Central memory CD4-positive, alpha-beta T cell (primary cell): ENCODE data around the gene ERO1A.

Experiments used
- DNase-seq: peaks from one replicate; pipeline ENCODE4 v3.0.0; 2022

ERO1A gene

DNA sequence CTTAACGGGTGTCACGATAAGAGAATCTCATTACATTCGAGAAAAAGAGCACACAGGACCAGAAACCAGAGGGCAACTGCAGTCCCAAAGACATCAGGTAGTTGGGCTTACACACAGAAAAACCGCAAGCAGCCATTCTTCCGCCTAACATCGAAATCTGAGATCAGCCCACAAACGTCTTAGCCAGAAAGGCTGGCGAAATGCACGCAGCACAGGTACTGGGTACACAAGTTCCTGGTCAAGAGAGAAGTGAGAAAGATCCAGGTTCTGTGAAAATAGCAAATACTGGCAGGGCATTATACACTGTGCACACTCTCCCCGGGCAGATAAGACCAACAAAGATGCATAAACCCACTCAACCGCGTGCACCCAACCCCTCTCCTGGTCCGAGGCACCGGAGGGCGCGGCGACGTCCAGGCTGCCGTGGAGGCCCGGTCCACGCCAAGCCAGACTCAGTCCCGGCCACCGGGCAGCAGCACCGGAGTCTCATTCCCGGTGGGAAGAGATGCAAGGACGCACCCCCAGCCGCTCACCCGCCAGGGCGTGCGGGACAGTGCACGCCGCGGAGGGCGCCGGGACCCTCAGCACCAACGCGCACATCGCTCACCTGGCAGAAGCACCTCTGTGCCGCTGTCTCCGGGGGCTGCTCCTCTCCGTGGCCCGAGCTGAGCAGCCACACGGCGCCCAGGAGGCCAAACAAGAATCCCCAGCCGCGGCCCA, 437 bp downstream of the ERO1A start:
- peak; percentile 74 for DNase-seq

DNA sequence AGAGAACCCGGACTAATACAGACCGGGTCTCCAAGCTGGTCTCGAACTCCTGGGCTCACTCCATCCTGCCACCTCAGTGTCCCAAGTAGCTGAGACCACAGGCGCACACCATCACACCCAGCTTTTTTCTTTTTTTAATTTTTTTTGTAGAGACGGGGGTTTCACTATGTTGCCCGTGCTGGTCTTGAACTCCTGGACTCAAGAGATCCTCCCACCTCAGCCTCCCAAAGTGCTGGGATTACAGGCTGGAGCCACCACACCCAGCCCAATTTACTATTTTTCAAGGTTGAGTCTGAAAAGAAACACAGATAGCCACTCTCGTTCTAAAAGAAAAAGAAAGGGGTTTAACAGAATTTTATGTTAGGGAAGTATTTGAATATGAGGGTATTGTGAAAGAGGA, 1.8 kb downstream of the ERO1A start:
- DNase-seq, result no peak

DNA sequence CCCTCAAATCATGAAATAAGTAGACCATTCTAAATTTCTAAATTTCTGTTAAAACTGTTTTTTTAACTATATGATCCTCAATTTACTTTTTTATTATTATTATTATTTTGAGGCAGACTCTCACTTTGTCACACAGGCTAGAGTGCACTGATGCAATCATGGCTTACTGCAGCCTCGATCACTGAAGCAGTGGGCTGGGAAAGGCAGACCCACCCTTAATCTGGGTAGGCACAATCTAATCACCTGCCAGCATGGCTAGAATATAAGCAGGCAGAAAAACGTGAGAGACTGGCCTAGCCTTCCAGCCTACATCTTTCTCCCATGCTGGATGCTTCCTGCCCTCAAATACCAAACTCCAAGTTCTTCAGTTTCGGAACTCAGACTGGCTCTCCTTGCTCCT, 2.3 kb downstream of the ERO1A start:
- DNase-seq, result no peak

DNA sequence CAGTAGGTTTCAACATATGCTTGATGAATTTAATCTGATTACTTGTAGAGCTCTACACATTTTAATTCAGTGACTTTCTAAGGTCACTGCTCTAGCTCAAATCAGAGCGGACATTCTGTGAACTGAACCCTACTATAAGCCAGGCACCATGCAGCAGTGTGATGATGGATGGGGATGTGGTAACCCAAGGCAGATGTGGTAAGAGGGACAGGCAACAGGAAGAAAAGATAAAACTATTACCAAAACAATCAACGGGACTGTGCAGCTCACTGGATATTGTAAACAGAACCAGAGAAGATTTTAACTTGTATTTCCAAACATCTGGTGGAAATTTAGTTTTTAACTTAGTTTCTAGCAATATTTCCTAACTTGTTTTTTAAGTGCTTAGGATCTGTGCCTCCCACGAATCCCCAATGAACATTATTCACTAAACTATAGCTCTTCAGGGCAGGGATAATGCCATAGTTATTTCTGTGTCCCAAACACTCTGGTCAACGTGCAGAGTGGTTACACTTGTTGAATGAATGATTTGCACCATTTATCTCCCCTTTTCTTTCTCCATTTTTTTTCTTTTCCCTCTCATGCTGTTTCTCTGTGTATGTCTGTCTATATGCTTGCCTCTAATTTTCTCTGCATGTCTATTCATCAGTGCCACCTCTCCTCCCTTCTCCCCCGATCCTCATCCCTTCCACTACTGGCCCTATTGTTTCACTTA, 3.0 kb downstream of the ERO1A start:
- peak; percentile 30 for DNase-seq

DNA sequence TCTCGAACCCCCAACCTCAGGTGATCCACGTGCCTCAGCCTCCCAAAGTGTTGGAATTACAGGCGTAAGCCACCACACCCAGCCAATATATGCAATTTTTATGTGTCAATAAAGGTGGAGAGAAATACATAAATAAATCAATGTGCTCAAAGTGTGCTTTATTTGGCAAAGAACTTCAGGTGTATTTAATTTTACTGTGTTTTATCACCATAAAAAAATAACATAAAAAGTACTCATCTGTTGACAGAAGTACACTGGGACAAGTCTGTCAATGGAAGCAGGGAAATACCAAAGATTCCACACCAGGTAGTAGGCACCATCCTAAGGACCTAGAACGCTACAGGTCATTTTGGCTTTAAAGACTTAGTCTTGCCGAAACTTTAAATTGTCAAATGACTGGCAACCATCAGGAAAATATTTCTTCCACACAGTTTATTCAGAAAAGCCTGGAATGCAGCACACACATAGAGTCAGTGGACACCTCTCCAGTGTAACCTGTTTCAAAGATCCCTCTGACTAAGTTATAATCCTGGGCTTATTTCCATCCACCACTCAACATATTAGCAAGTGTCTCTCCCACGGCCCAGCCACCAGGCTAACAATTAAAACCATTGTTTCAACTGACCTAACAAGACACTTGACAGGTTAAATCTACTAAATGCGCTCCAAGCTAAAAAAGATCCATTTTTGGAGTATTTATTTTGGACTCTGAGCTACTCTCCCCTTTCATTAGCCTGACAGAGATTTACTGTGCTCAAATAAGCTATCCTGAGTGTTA, 4.2 kb downstream of the ERO1A start:
- no peak for DNase-seq

DNA sequence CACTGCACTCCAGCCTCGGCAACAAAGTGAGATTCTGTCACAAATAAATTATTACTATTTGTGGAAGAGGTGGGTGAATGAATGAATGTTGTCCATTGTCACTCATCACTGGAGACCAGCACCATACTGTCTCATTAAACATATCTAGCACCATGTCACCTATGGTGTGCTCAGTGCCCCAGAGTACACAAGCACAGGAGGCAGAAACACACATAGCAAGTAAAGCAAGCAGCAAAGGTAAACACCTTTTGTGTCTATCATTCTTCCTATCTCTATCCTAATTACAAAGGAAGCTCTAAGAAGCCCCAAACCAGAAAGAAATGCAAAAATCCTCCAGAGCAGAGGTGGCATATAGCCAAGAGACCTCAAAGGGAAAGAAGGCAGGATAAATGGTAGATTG, 9.2 kb downstream of the ERO1A start:
- no peak for DNase-seq

DNA sequence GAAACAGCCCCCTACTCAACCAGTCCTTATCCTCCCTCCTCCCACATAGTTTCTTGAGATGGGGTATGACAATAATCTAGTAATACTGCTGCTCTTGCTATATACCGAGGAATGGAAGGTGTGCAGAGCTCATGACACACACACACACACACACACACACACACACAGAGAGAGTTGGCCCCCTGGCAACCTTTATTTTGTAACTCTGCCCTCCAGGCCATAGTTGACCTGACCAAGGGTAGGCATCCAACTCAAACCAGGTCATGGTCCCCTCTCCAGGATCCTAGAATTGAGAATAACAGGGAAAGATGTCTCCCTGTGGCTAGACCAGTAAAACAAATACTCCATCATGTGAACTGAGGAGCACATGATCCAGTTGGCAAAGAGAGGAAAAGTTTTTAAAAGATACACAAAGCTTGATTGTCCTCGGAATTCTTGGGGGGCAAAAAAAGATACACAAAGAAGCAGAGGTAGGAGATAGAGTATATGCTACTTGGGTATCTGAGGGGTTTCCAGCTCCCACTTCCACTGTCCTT, 11.3 kb downstream of the ERO1A start:
- no peak for DNase-seq

DNA sequence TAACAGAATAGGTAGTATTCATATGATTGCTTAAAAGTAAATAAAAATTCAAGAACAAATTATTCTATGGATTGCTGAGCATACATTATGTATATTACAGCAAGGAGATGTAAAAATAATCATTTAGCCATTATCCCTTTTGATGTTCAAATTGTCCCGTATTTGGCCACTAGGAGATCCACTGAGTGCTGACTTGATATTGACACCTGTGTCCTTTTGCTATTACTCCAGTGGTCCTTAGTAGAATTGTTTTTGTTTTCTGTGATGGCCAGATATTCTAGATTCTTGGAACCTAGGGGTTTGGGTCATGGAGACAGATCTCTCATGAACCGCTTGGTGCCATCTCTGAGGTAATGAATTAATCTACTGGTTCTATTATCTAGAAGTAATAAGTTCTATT, 16.8 kb downstream of the ERO1A start:
- peak; percentile 16 for DNase-seq

DNA sequence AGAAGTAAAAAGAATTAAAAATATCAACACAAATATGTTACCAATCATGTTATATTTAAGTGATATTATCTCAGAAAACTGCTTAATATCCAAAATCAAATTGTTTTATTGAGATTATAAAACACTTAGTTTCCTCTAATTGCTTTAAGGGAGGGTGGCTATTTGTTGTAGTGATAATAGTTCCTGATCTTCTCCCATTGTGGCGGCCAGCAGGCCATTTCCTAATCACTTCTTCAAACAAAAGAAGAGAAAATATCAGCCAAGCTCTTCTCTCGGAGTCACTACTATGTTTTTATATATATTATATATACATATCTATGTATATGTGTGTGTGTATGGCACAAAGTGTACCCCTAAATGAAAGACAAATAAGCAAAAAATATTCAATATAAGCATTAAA, 31.5 kb downstream of the ERO1A start:
- DNase-seq, result no peak

DNA sequence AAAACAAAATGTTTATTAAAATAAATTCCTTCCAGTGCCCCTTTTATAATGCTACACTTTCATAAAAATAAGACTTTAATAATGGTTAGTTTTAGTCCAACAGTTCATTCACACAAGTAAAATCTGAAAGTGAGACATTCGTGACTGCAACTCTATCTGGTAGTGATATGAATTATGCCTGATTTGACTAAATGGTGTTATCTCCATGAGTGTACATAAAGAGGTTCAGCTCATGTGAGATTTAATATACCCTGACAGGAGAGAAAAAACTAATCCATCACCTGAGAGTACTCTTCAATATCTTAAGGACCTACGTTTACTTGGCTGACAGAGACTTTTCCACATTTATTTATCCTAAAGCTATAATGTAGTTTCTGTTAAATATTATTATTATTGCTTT, 34.0 kb downstream of the ERO1A start:
- DNase-seq, result no peak

DNA sequence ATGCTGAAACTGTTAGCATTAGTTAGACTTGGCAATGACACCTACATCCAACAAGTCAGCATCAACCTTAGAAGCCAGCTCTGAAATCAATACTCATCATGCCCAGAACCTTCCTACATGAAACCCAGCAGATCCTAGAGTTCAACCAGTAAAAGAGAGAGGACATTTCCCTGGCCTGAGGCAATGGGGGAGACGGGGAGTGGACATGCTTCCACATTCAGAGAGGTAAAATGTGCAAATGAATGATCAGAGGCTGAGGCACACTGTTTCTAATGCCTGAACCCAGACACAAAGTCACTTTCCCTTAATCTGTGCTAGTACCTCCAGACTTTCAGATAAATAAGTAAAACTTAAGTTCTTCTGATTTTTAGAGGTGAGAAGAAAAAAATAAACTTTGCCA, 34.5 kb downstream of the ERO1A start:
- no peak for DNase-seq

DNA sequence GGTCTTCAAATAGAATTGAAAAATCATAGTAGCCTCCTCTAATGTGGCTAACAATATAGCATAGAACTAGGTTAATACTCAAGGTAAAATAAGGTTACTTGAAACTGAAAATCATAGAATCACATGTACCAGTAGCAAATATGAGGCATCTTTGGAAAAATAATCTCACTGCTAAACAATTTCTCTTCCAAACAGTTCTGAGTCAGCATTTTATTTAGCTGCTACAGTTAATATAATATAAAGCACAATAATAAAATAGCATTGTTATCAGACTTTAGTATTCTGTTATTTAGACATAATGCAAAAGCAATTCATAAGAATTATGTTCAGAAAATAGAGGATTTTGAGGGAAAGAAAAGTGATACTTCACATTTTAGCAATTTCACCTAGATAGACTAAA, 35.0 kb downstream of the ERO1A start:
- no peak for DNase-seq

DNA sequence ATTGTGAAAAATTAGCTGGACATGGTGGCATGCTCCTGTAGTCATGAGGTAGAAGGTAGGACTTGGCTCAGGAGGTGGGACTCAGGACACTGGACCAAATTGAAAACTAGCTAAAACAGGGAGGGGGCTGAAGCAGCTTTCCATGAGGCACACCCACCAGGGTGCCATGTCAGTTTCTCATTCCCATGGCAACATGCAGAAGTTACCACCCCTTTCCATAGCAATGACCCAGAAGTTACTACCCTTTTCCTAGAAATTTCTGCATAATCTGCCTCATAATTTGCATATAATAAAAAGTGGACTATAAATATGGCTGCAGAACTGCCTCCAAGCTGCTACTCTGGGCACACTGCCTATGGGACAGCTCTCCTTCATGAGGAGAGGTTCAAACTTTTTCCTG, 38.5 kb downstream of the ERO1A start:
- no peak for DNase-seq

DNA sequence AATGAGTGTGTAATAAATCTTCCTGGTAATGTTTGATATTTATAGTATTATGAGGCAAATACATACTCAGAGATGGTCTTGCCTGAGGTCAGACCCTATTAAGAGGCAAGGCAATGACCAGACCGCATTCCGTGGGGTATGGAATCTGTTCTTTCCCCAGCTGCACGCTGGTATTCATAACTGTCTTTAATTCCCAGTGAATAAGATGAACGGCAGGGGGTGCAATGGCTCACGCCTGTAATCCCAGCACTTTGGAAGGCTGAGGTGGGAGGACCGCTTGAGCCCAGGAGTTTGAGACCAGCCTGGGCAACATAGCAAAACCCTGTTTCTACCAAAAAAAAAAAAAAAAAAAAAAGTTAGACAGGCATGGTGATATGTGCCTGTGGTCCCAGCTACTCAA, 44.6 kb downstream of the ERO1A start:
- DNase-seq, result no peak

DNA sequence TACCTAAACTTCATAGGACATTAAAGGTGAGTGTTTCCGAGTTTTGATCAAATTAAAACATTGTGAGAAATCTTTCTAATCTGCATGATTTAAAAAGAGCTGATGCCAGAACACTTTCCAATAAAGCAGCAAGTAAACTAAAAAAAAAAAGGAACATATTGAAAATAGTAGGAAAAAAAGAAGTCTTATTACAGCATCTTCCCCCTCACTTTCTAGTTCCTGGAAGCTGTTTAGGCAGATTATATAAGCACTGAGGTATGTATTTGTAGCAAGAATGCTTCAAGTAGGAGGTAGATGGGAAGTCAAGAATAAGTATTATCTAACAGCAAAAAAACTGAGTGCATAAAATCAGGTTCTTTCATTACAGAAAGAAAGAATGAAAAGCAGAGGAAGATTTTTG, 45.8 kb downstream of the ERO1A start:
- DNase-seq, result no peak

DNA sequence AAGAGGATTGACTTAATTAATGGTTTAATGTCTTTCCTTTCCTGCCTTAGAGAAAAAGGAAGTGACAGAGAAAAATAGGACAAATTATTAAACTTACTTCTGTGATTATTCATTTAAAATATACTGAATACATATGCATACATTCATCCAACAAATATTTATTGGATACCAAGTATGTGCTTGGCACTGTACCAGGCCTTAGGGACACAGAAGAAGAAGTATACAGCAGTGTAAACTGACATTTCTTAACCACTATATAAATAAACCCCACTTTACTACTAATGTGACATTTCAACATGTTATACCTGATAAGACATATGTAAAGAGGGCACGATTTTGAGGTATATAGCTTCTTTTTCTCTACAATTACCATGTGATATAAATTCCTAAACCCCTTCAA, 53.6 kb downstream of the ERO1A start:
- no peak for DNase-seq

DNA sequence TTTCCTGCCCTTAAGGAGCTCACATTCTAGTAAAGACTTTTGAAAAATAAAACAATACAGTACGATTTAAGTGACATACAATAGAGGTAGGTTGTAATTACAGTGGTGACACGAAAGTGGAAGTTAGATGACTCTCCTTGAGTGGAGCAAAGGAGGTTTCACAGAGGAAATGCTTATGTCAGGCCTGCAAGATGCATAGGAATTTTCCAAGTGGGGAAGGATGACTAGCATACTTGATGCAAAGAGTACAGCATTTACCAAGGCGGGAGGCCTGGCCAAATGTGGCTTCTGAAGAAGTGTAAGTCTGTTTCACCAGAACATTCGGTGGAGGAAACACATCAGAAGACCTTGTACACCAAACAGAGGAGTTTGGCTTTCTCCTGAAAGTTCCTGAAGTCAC, 55.2 kb downstream of the ERO1A start:
- no peak for DNase-seq

DNA sequence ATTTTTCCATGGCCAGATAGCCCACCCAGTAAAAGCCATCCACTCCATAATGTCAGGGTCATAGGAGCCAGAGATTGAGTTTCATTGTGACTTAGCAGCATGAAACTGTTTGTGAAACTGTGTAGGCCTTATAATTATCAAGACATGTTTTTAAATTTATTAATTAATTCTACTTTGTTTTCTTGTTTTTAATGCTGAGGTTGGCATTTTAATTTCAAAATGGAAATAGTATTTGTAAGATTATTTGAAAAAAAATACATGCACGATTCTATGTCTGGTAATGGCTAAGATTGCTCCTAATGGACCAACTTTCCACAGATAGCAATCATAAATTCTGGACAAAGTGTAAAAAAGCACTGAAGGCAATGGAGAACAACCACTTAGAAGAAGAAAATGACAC, 75.7 kb downstream of the ERO1A start:
- DNase-seq, result no peak

DNA sequence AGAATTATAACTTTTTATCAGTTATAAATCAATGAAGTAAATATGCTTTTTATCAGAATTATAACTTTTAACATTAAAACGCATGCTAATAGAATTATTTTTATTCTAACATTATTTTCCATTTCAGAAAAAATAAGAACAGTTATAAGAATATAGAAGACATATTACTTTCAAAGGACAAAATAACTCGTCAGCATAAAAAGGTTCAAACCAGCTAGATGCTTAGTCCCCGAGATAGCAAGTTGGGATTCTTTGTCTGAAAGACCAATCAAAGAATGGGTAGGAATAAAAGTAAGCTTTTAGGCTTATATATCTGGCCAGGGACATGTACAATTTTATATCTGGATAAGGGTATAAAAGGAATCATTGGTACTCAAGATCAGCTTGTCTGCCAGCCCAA, 76.8 kb downstream of the ERO1A start:
- DNase-seq, result no peak

DNA sequence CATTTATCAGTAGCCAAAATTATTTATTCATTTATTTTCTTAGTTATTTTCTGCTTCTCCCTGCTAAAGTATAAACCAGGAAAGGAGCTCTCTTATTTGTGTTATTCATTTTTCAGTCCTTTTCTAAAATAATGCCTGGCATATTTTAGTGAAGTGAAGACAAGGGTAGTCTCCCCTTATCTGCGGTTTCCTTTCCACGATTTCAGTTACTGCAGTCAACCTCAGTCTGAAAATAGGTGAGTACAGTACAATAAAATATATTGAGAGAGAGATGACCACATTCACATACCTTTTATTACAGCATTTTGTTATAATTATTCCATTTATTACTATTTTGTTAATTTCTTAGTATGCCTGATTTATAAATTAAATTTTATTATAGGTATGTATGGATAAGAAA, 85.2 kb downstream of the ERO1A start:
- no peak for DNase-seq

DNA sequence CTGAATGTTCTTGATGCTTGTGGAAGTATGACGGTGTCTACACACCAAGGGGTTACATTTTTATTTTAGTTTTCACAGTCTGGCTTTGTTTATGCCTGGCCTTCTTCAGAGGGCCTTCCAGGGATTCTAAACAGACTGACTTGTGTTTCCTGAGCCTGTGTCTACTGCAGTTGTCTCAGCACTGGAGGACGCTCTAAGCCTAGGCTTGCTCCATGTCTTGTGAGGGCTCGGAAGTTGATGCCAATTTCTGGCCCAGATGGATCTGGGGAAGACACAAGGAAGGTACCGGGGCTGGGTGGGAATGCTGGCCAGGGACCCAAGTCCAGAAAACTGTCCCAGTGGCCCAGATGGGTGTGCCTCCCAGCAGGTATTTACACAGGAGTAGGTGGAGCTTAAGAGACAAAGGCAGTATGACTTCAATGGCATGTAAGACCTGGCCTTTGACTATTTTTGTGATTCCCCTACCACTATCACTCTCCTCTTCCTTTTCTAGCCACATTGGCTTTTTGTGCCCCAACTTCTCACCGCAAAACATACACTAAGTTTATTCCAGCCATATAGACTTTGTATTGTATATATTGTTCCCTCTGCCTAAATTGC, 85.8 kb downstream of the ERO1A start:
- no peak for DNase-seq

DNA sequence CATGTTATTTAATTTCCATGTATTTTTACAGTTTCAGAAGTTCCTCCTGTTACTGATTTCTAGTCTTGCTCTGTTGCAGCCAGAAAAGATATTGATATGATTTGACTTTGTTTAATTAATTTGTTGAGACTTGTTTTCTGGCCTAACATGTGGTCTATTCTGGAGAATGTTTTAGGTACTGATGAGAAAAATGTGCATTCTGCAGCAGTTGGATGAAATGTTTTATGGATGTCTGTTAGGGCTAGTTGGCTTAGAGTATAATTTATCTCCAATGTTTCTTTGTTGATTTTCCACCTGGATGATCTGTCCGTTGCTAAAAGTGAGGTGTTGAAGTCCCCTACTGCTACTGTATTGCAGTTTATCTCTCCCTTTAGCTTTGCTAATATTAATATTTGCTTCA, 88.3 kb downstream of the ERO1A start:
- DNase-seq, result no peak

DNA sequence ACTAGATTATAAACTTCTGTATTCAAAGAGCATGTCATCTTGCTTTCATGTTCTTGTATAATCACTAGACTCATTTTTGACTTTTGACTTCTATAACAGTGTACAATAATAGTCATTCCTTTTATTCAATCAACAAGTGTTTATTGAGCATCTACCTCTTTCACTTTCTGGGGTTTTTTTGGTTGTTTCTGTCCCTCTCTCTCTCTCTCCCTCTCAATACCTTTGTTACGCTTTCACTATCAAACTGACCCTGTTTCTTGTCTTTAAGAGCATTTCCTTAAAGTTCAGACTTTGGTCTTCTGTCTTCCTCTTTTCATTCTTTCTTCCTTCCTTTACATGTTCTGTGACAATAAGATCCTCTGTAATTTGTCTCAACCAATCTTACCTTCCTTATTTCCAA, 93.2 kb downstream of the ERO1A start:
- no peak for DNase-seq
